PC-3 (cell line): ENCODE measurements around the gene MCF2L2. TPM values are rescaled to one million over a fixed set of nuclear protein-coding genes. Genes with fewer than 3 reads are reported as not detected.

Experiments
- ATAC-seq: fragments of 200-7000 bp; cut with Tn5 transposase; 2 replicates; pipeline ENCODE4 v1.9.1; 2020; ENCODE audit warnings: mild to moderate bottlenecking, moderate library complexity
- BruUV-seq: library from RNA; stranded (reverse); fragments of 400-500 nt; replicated peaks from 2 replicates; lab custom pipeline; 2021; lab: Mats Ljungman, UMichigan
- CTCF ChIA-PET: fragments of 300-600 bp; sonication (Branson Sonifier 250); formaldehyde crosslinking; loops from one replicate; lab custom pipeline; 2022; ENCODE audit warnings: antibody characterized with exemption; lab: Charles Lee
- POLR2A ChIA-PET: fragments of 300-600 bp; sonication (Branson Sonifier 250); formaldehyde crosslinking; loops from one replicate; lab custom pipeline; 2022; ENCODE audit warnings: antibody characterized with exemption; ENCODE audit not compliant: unreplicated experiment; lab: Charles Lee
- DNase-seq: peaks from one replicate; pipeline ENCODE4 v3.0.0-alpha.2; 2015
- H2AFZ ChIP-seq: fragments of 300-600 bp; sonication (generic); 2 replicates; pipeline ENCODE4 v1.6.0; 2016; ENCODE audit warnings: antibody characterized with exemption, low read length
- H3F3A ChIP-seq: fragments of 300-600 bp; sonication (generic); one replicate; pipeline ENCODE4 v1.6.0; 2017; ENCODE audit warnings: antibody characterized with exemption, low read length, control low read depth, mild to moderate bottlenecking; ENCODE audit not compliant: unreplicated experiment
- H3K27ac ChIP-seq: fragments of 300-600 bp; sonication (generic); 2 replicates; pipeline ENCODE4 v1.5.1; 2016; ENCODE audit warnings: mild to moderate bottlenecking, low read length
- H3K27me3 ChIP-seq: fragments of 300-600 bp; sonication (generic); 2 replicates; pipeline ENCODE4 v1.6.1; 2016; ENCODE audit warnings: low read length, mixed read lengths
- H3K36me3 ChIP-seq: fragments of 300-600 bp; sonication (generic); 2 replicates; pipeline ENCODE4 v1.6.1; 2016; ENCODE audit warnings: low read depth, mixed run types, low read length, mixed read lengths
- H3K4me1 ChIP-seq: fragments of 300-600 bp; sonication (generic); 2 replicates; pipeline ENCODE4 v1.5.1; 2016; ENCODE audit warnings: low read length; ENCODE audit not compliant: insufficient read depth
- H3K4me2 ChIP-seq: fragments of 300-600 bp; sonication (generic); 2 replicates; pipeline ENCODE4 v1.6.0; 2016; ENCODE audit warnings: low read length
- H3K4me3 ChIP-seq: fragments of 300-600 bp; sonication (generic); 2 replicates; pipeline ENCODE4 v1.5.1; 2016; ENCODE audit warnings: mild to moderate bottlenecking, low read length, mixed read lengths
- H3K79me2 ChIP-seq: fragments of 300-600 bp; sonication (generic); 2 replicates; pipeline ENCODE4 v1.6.1; 2017; ENCODE audit warnings: low read length, mixed read lengths
- H3K9ac ChIP-seq: fragments of 300-600 bp; sonication (generic); 2 replicates; pipeline ENCODE4 v1.6.0; 2016; ENCODE audit warnings: mild to moderate bottlenecking, low read length
- H3K9me2 ChIP-seq: fragments of 300-600 bp; sonication (generic); replicated peaks from 2 replicates; pipeline ENCODE4 v1.6.1; 2016; ENCODE audit warnings: mixed run types, low read length, mixed read lengths
- H3K9me3 ChIP-seq: fragments of 300-600 bp; sonication (generic); 2 replicates; pipeline ENCODE4 v1.6.1; 2016; ENCODE audit warnings: low read length, mixed read lengths
- H4K20me1 ChIP-seq: fragments of 300-600 bp; sonication (generic); 2 replicates; pipeline ENCODE4 v1.6.1; 2016; ENCODE audit warnings: low read length, mixed read lengths
- CTCF ChIP-seq: fragments of 300-600 bp; sonication (generic); conservative IDR thresholded peaks from 2 replicates; pipeline ENCODE4 v1.5.1; 2017; ENCODE audit warnings: antibody characterized with exemption, low read depth, mild to moderate bottlenecking, low read length
- EZH2 ChIP-seq: fragments of 300-600 bp; sonication (generic); IDR thresholded peaks from one replicate; pipeline ENCODE4 v1.6.1; 2017; ENCODE audit warnings: antibody characterized with exemption, mild to moderate bottlenecking, low read length; ENCODE audit not compliant: unreplicated experiment
- EZH2phosphoT487 ChIP-seq: fragments of 300-600 bp; sonication (generic); IDR thresholded peaks from 2 replicates; pipeline ENCODE4 v1.6.1; 2018; ENCODE audit warnings: mild to moderate bottlenecking, antibody characterized with exemption, low read length, borderline replicate concordance
- intact Hi-C: fragments of 100-400 bp; cut with micrococcal nuclease; formaldehyde crosslinking; loops from 2 replicates; pipeline ENCODE4 v1.9.0; 2023
- total RNA-seq: library from RNA; depleted of rRNA; stranded (reverse); fragments of >200 nt; gene quantifications from 2 replicates; pipeline ENCODE4 v1.2.3, GENCODE V29; 2014

The MCF2L2 gene
- total RNA-seq, 1 experiment from 2014 or later, result 3.6 TPM

- Histone ChIP-seq H3K9me2 (no peaks in the 10 kb centered on the region), H3K9ac (no peak overlapping the region), H3K9me3 (no peaks in the 10 kb centered on the region), H3K27me3 (no peaks in the 10 kb centered on the region), H3K4me1 (no peaks in the 10 kb centered on the region), H3F3A (no peaks in the 10 kb centered on the region), H3K27ac (no peak overlapping the region), H3K4me2 (no peak overlapping the region), H3K4me3 (no peak overlapping the region), H4K20me1 (no peaks in the 10 kb centered on the region), H2AFZ (no peak overlapping the region), H3K36me3 (no peaks in the 10 kb centered on the region), H3K79me2 (no peaks in the 10 kb centered on the region)
- TF ChIP-seq CTCF, result no peak
- DNase-seq (no peak), ATAC-seq (no peak)
- ChIA-PET CTCF (no interaction called here), POLR2A (no interaction called here)
- no TSS peak for BruUV-seq
- intact Hi-C loops, result no loop called here
Observed at GRCh38 chr3:183410759-183411158, 17.7 kb downstream of the MCF2L2 start.

GRCh38 chr3:183410280-183410679 is 18.1 kb downstream of the MCF2L2 start:
- H3F3A ChIP-seq, result no peaks in the 10 kb centered on the region
- no peaks in the 10 kb centered on the region for H4K20me1 ChIP-seq
- no peaks in the 10 kb centered on the region for H3K27me3 ChIP-seq
- H3K9ac ChIP-seq, result no peak overlapping the region
- ChIA-PET POLR2A (no interaction called here), CTCF (no interaction called here)
- H3K4me2 ChIP-seq, result no peak overlapping the region
- TF ChIP-seq EZH2, result no peak
- TF ChIP-seq EZH2phosphoT487, result no peak
- no peak for TF ChIP-seq CTCF
- H2AFZ ChIP-seq, result no peak overlapping the region
- no TSS peak for BruUV-seq
- no peaks in the 10 kb centered on the region for H3K36me3 ChIP-seq
- H3K4me3 ChIP-seq, result no peak overlapping the region
- intact Hi-C loops, result no loop called here
- DNase-seq, result no peak
- ATAC-seq, result no peak
- no peak overlapping the region for H3K27ac ChIP-seq
- H3K79me2 ChIP-seq, result no peaks in the 10 kb centered on the region
- H3K9me2 ChIP-seq, result no peaks in the 10 kb centered on the region
- H3K9me3 ChIP-seq, result no peaks in the 10 kb centered on the region
- no peaks in the 10 kb centered on the region for H3K4me1 ChIP-seq

GRCh38 chr3:183409219-183409618 is 19.2 kb downstream of the MCF2L2 start:
- no peaks in the 10 kb centered on the region for H3K9me3 ChIP-seq
- H4K20me1 ChIP-seq, result no peaks in the 10 kb centered on the region
- H3K9me2 ChIP-seq, result no peaks in the 10 kb centered on the region
- TF ChIP-seq EZH2 (no peak), CTCF (no peak), EZH2phosphoT487 (no peak)
- DNase-seq, result no peak
- ChIA-PET POLR2A (no interaction called here), CTCF (no interaction called here)
- no TSS peak for BruUV-seq
- intact Hi-C loops, result no loop called here
- H3K4me3 ChIP-seq, result no peak overlapping the region
- H3K36me3 ChIP-seq, result no peaks in the 10 kb centered on the region
- no peaks in the 10 kb centered on the region for H3F3A ChIP-seq
- no peaks in the 10 kb centered on the region for H3K27me3 ChIP-seq
- H2AFZ ChIP-seq, result no peak overlapping the region
- ATAC-seq, result no peak
- no peaks in the 10 kb centered on the region for H3K79me2 ChIP-seq
- no peak overlapping the region for H3K4me2 ChIP-seq
- no peak overlapping the region for H3K9ac ChIP-seq
- no peak overlapping the region for H3K27ac ChIP-seq
- H3K4me1 ChIP-seq, result no peaks in the 10 kb centered on the region
